SK-MEL-5 (cell line): ENCODE measurements around the gene TBPL1. TPM values are rescaled to one million over a fixed set of nuclear protein-coding genes. Genes with fewer than 3 reads are reported as not detected.

Source experiments
- DNase-seq: peaks from one replicate; pipeline ENCODE4 v3.0.0-alpha.2; 2016; ENCODE audit warnings: low read depth, low spot score
- in situ Hi-C: cut with HindIII; loops from 2 replicates; pipeline ENCODE4 v1.10.0; 2016; ENCODE audit warnings: low sequenced_read_pairs, high pct_unique_total_duplicates, low pct_unique_long_range_greater_than_20kb
- total RNA-seq: library from RNA; depleted of rRNA; stranded (reverse); fragments of >200 nt; shearing (Covaris generic); gene quantifications from 2 replicates; pipeline ENCODE4 v1.2.3, GENCODE V29; 2014

The TBPL1 gene
- total RNA-seq, 1 experiment from 2014 or later = 40.7 TPM

GRCh38 chr6:133948472-133948871, 4.6 kb upstream of the TBPL1 start:
- in situ Hi-C loops = no loop called here
- no peak for DNase-seq

- no peak for DNase-seq
- in situ Hi-C loops = no loop called here
These were observed 1.8 kb upstream of the TBPL1 start for GRCh38 chr6:133951227-133951626.

GRCh38 chr6:133951881-133952814, 876 bp upstream of the TBPL1 start:
- in situ Hi-C loops = no loop called here
- DNase-seq = peak; percentile 69

GRCh38 chr6:133953634-133954415, 801 bp downstream of the TBPL1 start:
- DNase-seq = no peak
- in situ Hi-C loops = no loop called here

- in situ Hi-C loops = no loop called here
- no peak for DNase-seq
These were observed 1.9 kb downstream of the TBPL1 start for GRCh38 chr6:133954657-133955576.

GRCh38 chr6:133955582-133956415, 2.8 kb downstream of the TBPL1 start:
- DNase-seq = no peak
- in situ Hi-C loops = no loop called here

GRCh38 chr6:133956416-133957049, 3.5 kb downstream of the TBPL1 start:
- in situ Hi-C loops = no loop called here
- no peak for DNase-seq

GRCh38 chr6:133957227-133957626, 4.2 kb downstream of the TBPL1 start:
- in situ Hi-C loops = no loop called here
- no peak for DNase-seq

GRCh38 chr6:133957780-133958242, 4.8 kb downstream of the TBPL1 start:
- DNase-seq = no peak
- in situ Hi-C loops = no loop called here

- in situ Hi-C loops = no loop called here
- no peak for DNase-seq
These were observed 5.8 kb downstream of the TBPL1 start for GRCh38 chr6:133958791-133959190.

- in situ Hi-C loops = no loop called here
- DNase-seq = no peak
These were observed 6.8 kb downstream of the TBPL1 start for GRCh38 chr6:133959667-133960368.

- no peak for DNase-seq
- in situ Hi-C loops = no loop called here
These were observed 8.8 kb downstream of the TBPL1 start for GRCh38 chr6:133961831-133962230.

- no peak for DNase-seq
- in situ Hi-C loops = no loop called here
These were observed 11.0 kb downstream of the TBPL1 start for GRCh38 chr6:133964052-133964451.

GRCh38 chr6:133964702-133965101, 11.7 kb downstream of the TBPL1 start:
- in situ Hi-C loops = no loop called here
- DNase-seq = no peak

GRCh38 chr6:133965817-133966360, 12.9 kb downstream of the TBPL1 start:
- DNase-seq = no peak

More at GRCh38 chr6:133965817-133966360, 12.9 kb downstream of the TBPL1 start:
- in situ Hi-C loops = no loop called here
